HG03442 (cell line): ENCODE data around the gene CA12.

Experiments
- ATAC-seq: cut with Tn5 transposase; IDR thresholded peaks from one replicate; pipeline ENCODE4 v1.9.1; 2021; ENCODE audit warnings: mild to moderate bottlenecking, moderate library complexity; ENCODE audit not compliant: unreplicated experiment

CA12 gene

GRCh38 chr15:63402498-63403253 lies 21.0 kb upstream of the CA12 start:
- ATAC-seq = no peak

GRCh38 chr15:63401714-63402497 lies 20.3 kb upstream of the CA12 start:
- no peak for ATAC-seq

GRCh38 chr15:63401078-63401477 lies 19.4 kb upstream of the CA12 start:
- ATAC-seq = no peak

GRCh38 chr15:63398456-63398855 lies 16.8 kb upstream of the CA12 start:
- ATAC-seq = no peak

- ATAC-seq = no peak
Measured at GRCh38 chr15:63396152-63396928, 14.7 kb upstream of the CA12 start.

- ATAC-seq = no peak
Measured at GRCh38 chr15:63395730-63396151, 14.1 kb upstream of the CA12 start.

GRCh38 chr15:63392361-63393009 lies 10.8 kb upstream of the CA12 start:
- no peak for ATAC-seq

- ATAC-seq = no peak
Measured at GRCh38 chr15:63391669-63392360, 10.2 kb upstream of the CA12 start.

GRCh38 chr15:63390689-63391088 lies 9.0 kb upstream of the CA12 start:
- no peak for ATAC-seq

GRCh38 chr15:63389902-63390670 lies 8.4 kb upstream of the CA12 start:
- no peak for ATAC-seq

GRCh38 chr15:63388511-63388910 lies 6.9 kb upstream of the CA12 start:
- no peak for ATAC-seq

- ATAC-seq = no peak
Measured at GRCh38 chr15:63387748-63388493, 6.3 kb upstream of the CA12 start.

- no peak for ATAC-seq
Measured at GRCh38 chr15:63385911-63386531, 4.4 kb upstream of the CA12 start.

GRCh38 chr15:63384906-63385305 lies 3.3 kb upstream of the CA12 start:
- no peak for ATAC-seq

GRCh38 chr15:63382966-63383710 lies 1.5 kb upstream of the CA12 start:
- ATAC-seq = no peak

- ATAC-seq = no peak
Measured at GRCh38 chr15:63380808-63381282, 801 bp downstream of the CA12 start.

GRCh38 chr15:63380151-63380807 lies 1.4 kb downstream of the CA12 start:
- ATAC-seq = no peak
